ENCODE data around the gene C15orf39.

The C15orf39 gene

DNA sequence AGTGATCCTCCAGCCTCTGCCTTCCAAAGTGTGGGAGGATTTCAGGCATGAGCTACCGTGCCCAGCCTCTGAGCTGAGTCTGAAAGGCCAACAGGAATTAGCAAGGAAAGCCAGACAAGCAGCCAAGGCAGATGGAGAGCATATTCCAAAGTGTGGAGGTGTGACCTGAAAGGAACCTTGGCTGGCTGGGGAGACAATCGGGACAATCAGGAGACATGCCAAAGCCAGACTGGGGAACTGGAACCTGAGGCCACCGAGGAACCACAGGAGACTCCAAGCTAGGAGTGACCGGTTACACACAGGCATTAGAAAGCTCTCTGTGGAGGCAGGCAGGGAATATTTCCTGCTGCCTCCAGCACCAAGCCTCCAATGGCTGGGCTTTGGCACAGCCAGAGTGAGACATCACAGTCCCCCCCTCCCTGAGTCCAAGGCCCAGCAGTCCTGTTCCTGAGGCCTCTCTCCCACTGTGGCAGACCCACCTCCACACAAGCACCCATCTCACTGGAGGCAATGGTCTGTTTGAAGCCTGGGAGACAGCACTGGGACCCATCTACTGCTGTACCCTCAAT lies 4.5 kb upstream of the C15orf39 start:
- DNase-seq (ENCODE audit: low spot score) = no peak

DNA sequence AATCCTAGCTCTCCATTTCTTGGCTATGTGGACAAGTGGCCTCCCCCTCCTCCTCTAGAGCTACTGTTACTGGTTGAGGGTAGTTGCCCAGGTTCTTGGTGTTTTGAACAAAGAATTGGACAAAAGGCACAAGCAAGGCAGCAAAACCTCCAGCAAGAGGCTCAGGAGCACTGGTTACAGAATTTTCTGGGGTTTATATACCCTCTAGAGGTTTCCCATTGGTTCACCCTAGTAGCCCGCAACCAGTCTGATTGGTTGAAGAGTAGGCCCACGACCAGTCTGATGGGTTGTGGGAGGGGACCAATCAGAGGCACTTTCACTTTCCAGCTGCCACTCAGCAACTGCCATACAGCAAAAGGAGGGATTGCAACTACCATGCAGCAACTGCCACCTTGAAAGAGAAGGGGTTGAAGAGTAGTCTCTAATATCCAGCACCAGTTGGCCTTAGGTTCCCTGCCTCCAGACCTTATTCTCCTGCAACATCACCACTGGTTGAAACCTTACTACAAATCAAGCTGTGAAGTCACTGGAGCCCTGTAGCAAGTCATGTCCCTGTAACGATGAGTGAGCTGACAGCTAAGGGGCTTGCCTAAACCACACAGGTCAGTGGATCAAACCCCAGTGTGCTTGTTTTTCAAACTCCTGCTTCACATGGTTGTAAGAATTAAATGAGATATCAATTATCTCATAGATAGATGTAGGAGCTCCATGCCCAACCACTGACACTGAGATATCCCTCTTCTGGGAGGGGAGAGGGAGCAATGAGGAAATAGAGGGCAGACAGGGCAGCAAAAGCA lies 2.9 kb upstream of the C15orf39 start:
- DNase-seq (ENCODE audit: low spot score) = peak; percentile 96

DNA sequence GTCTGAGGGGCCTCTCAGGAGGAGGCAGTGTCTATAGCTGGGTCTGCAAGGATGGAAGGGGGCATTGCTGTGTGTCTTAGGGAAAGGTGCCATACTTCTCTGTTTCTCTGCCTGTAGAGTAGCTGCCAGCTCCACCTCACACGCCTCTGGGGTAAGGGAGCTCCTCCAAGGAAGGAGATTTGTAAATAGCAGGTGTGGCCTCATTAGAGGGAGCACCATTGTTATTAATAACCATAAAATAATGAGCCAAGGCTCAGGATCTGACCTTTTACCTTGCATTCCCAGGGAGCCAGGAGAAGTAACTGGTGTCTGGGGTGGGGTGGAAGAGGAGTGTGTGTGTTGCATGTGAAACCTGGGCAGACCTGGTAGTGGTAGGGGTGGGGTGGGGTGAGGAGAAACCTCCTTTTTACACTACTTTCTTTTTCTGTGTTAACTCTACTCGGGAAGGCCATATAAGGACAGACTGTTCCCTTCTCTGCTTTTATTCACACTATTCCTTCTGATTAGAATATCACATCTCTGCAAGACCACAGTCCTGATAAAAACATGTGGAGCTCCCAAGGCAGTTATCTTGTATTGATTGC lies 2.2 kb upstream of the C15orf39 start:
- no peak for DNase-seq (ENCODE audit: low spot score)

DNA sequence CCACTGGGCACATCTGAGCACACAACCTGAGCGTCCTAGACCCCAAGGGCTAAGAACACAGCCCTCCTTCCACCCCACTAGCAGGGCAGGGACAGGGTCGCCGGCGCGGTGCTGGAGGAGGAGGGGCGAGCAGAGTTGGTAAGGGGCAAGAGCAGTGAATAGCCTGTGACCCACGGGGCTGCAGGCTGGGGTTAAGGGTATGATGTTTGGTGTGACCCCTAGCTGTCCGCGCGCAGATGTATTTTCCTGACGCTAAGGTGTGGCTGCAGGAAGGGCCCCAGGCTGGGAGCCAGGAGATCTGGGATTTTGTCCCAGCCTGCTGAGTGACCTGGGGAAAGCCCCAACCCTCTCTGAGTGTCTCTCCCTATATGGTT lies 1.3 kb upstream of the C15orf39 start:
- no peak for DNase-seq (ENCODE audit: low spot score)

DNA sequence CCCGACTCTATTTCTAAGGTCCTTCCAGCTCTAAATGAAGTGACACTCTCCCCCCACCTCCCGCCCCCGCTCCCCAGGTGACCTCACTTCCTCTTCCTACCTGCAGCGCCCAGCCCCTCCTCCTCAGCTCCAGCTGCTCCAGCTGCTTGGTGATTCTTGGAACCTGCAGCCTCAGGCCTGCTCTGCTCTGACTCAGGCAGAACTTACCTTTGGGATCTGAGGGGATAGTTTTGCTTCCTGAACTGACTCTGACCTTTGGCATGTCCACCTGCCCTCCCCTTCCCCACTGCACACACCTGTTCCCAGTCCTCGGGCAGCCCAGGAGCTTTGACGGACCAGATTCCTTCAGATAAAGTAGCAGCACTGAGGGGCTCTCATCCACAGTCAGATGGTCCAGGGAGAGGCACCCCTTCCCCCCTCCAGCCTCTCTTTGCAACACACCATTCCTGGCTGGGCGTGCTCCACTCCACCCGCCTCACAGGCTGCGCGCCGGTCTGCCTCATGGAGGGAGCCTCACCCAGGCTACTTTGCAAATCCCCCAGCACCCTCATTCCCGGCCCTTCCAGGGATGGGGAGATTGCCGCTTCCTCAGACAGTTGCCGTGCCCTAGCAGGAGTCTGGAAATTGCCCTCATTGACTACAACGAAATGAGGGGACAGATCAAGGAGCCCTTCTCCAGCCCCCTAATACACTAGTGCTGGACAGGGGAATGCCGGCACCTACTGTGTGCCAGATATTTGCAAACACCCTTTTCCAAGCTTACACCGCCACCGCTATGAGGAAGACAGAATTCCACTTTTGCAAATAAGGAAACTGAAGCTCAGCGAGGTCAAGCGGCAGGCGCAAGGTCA lies 692 bp upstream of the C15orf39 start:
- peak; percentile 34 for DNase-seq (ENCODE audit: low spot score)

DNA sequence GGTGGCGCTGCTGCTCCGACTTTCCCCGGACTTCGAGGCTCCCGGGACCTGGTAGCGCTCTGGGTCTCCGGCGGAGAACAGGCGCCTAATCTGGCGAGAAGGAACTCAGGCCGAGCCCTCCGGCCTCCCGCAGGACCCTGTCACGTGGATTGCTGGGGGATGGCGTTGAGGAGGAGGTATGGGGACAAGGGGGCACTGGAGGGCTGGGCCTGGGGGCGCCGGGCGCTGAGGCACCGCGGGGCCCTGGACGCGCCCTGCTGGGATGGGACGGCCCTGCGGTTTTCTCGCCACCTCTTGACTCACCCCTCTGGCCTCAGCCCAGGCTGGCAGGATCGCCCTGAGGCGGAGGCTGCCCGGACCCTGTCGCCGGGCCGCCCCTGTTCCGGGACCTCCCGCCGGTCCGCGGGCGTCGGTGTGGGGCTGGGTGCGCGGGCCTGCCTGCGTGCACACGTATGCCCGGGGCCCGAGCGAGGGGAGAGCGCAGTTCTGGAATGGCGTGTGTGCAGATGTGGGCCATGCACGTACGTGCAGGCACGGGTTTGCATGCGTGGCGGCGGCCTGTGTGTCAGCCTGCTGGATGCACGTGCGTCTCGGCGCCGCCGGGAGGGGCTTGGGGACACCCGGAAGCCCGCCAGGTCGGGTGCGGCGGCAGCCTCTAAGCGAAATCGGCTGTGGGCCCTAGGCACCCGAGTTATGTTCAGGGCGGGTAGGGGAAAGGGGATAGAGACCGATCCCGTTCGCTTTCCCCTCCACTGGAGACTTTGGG lies 752 bp downstream of the C15orf39 start:
- peak; percentile 93 for DNase-seq (ENCODE audit: low spot score)

DNA sequence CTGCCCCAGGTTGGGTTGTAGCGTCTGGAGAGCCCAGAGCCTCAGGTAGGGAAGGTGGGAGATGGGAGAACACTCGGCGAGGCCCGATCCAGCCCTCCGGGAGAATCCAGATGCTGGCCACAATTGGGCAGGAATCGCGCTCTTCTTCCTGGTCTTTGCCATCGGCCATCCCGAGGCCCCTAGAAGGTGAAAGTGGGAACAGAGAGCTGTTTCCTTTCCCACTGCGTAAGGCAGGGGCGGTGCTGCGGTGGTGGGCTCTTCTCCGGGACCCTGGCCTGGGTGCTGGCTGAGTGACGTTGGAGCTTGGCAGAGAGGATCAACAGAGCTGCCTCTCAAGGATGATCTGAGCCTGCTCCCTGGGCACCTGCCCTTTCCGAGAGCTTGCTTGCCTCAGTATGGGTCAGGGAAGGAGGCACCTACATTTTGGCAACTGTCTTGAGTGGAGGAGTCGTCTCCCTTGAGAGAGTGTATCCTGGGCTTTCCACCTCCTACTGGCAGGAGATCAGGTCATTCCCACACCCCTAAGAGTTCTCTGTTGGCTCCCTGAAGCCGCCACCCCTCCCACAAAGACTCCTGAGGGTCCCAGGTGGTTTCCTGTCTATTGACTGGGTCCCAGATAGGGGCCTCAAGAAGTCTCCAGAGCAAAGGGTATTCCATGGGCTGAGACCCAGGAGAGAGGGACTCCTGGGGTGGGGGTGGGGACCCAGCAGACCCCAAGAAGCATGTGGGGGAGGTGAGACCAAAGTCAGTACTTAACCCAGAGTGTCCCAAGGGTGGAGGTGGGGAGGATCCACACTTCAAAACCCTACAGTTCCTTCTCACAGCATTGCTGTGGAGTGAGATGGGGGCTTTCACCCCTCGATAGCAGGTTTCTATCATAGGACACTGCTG lies 1.6 kb downstream of the C15orf39 start:
- peak; percentile 39 for DNase-seq (ENCODE audit: low spot score)

DNA sequence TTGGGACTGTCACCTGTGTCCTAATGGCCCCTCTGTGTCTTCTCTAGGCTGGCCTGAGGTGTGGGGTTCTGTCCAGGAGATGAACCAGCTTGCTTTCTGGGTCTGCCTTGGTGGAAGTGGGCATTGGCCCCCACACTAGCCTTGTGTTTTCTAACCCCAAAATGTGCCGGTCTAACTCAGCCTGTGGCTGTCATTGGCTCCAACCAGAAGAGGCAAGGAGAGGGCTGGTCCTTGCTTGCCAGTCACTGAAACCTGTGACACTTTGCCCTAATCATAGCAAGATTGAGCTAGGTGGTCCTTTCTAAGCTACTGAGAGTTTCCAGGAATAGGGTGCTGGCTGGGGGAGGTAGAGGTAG lies 2.2 kb downstream of the C15orf39 start:
- peak; percentile 49 for DNase-seq (ENCODE audit: low spot score)

DNA sequence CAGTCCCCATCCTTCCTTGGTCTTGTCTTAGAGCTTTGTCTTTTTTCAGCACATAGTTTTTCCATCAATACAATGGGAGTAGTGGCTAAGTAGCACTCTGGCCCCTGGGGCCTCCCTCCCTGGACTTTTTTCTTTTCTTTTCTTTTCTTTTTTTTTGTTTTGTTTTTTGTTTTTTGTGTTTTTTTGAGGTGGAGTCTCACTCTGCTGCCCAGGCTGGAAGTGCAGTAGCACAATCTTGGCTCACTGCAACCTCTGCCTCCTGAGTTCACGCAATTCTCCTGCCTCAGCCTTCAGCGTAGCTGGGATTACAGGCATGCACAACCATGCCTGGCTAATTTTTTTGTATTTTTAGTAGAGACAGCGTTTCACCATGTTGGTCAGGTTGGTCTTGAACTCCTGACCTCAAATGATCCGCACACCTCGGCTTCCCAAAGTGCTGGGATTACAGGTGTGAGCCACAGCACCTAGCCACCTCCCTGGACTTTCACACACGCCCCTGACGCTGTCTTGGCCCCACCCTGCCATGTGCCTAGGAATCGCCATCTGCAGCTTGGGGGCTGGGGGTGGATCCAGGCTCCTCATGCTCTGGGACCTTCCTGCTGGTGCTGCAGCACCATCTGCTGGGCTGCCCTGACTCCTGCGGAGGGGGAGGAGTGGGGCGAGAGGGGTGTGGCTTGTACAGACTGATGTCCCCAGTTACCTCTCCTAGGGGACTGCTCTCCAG lies 2.8 kb downstream of the C15orf39 start:
- DNase-seq (ENCODE audit: low spot score) = peak; percentile 95

DNA sequence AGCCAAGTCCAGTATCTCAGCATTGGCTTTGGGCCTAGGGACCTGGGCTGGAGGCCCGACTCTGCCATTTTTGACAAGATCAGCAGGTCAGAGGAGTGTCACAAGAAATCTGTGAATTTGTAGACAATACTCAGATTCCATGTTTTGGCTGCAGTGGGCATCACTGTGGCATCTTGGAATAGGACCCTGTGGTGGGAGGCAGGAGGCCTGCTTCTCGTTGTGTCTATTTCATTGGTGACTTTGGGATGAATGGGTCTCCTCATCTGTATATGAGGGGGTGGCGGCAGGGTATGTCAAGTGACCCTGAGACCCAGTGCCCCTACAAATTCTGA lies 3.3 kb downstream of the C15orf39 start:
- no peak for DNase-seq (ENCODE audit: low spot score)

DNA sequence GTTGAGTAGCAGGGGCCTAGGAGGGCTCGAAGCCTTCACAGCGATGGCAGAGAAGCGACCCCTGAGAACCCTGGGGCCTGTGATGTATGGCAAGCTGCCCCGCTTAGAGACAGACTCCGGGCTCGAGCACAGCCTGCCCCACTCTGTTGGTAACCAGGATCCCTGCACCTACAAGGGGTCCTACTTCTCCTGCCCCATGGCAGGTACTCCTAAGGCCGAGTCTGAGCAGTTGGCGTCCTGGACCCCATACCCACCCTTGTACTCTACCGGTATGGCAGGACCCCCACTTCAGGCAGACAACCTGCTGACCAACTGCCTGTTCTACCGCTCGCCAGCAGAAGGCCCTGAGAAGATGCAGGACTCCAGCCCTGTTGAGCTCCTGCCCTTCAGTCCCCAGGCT lies 4.3 kb downstream of the C15orf39 start:
- DNase-seq (ENCODE audit: low spot score) = no peak

DNA sequence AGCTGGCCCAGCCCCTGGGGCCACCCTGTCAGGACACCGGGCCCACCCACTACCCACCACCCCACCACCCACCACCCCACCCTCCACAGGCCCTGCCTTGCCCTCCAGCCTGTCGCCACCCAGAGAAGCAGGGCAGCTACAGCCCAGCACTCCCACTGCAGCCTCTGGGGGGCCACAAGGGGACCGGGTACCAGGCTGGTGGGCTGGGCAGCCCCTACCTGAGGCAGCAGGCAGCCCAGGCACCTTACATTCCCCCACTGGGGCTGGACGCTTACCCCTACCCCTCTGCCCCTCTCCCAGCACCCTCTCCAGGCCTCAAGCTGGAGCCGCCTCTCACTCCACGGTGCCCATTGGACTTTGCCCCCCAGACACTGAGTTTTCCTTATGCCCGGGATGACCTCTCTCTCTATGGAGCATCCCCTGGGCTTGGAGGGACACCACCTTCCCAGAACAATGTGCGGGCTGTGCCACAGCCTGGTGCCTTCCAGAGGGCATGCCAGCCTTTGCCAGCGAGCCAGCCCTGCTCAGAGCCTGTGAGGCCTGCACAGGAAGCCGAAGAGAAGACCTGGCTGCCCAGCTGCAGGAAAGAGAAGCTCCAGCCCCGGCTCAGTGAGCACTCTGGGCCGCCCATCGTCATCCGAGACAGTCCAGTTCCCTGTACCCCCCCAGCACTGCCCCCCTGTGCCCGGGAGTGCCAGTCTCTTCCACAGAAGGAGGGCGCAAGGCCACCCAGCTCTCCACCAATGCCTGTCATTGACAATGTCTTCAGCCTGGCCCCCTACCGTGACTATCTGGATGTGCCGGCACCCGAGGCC lies 5.3 kb downstream of the C15orf39 start:
- no peak for DNase-seq (ENCODE audit: low spot score)

DNA sequence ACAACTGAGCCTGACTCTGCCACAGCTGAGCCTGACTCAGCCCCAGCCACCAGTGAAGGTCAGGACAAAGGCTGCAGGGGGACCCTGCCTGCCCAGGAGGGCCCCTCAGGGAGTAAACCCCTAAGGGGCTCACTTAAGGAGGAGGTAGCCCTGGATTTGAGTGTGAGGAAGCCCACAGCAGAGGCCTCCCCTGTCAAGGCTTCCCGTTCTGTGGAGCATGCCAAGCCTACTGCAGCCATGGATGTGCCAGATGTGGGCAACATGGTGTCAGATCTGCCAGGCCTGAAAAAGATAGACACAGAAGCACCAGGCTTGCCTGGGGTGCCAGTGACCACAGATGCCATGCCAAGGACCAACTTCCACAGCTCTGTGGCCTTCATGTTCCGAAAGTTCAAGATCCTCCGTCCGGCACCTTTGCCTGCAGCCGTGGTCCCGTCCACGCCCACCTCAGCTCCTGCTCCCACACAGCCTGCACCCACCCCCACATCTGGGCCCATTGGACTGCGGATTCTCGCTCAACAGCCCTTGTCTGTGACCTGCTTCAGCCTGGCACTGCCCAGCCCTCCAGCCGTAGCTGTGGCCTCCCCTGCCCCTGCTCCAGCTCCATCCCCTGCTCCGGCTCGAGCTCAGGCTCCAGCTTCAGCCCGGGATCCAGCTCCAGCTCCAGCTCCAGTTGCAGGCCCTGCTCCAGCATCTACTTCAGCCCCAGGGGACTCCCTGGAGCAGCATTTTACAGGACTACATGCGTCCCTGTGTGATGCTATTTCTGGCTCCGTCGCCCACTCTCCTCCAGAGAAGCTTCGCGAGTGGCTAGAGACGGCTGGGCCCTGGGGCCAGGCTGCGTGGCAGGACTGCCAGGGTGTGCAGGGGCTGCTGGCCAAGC lies 6.2 kb downstream of the C15orf39 start:
- DNase-seq (ENCODE audit: low spot score) = no peak

DNA sequence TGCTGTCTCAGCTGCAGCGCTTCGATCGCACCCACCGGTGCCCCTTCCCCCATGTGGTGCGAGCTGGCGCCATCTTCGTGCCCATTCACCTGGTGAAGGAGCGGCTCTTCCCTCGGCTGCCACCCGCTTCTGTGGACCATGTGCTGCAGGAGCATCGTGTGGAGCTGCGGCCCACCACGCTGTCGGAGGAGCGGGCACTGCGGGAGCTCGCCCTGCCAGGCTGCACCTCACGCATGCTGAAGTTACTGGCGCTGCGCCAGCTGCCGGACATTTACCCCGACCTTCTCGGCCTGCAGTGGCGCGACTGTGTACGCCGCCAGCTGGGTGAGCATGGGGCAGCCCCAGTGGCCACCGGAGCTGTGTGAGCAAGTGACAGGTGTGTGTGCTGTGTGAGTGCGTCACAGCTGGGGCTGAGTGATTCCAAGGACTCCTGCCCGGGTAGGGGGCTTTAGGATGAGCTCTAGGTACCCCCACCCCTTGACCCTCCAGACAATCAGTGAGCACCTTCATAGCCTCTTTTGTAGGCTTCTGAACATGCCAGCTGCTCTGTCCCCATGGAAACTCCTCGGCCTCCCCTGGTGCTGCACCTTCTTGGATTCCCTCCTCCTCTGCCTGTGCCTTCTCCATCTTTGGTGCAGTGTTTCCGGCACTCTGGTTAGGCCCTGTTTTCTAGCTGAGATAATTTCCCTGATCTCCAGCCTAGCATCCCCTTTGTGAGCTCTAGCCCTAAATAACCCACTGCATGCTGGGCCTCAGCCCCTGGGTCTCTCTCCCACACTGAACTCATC lies 7.0 kb downstream of the C15orf39 start:
- no peak for DNase-seq (ENCODE audit: low spot score)

DNA sequence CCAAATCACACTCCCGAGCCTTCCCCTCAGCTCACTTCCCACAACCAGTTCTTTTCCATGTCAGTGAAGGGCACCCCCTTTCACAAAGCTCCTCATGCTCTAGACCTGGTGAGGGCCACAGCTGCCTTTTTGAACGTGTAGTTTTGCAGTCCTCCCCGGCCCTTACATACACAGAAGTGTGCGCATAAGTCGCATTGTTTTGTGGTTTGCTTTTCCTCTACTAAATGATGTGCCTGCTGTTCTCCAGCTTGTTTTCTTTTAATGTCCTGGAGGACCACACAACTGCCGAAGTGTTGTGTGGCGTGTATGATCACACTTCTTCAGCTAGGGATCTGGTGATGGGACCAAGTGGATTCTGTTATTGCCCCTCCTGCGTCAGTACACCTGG lies 7.6 kb downstream of the C15orf39 start:
- no peak for DNase-seq (ENCODE audit: low spot score)

DNA sequence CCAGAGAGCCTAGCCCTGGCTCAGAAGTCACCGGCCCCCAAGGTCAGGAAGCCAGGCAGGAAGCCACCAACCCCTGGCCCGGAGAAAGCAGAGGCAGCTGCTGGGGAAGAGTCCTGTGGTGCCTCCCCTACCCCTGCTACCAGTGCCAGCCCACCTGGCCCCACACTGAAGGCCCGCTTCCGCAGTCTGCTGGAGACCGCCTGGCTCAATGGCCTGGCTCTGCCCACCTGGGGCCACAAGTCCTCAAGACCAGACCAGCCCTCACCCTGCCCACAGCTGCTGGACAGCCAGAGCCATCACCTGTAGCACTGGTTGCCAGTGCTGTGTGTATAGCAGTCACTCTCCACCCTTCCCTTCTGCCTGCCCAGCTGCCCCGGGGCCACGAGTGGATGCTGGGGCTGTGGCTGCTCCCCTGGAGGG lies 9.1 kb downstream of the C15orf39 start:
- no peak for DNase-seq (ENCODE audit: low spot score)

DNA sequence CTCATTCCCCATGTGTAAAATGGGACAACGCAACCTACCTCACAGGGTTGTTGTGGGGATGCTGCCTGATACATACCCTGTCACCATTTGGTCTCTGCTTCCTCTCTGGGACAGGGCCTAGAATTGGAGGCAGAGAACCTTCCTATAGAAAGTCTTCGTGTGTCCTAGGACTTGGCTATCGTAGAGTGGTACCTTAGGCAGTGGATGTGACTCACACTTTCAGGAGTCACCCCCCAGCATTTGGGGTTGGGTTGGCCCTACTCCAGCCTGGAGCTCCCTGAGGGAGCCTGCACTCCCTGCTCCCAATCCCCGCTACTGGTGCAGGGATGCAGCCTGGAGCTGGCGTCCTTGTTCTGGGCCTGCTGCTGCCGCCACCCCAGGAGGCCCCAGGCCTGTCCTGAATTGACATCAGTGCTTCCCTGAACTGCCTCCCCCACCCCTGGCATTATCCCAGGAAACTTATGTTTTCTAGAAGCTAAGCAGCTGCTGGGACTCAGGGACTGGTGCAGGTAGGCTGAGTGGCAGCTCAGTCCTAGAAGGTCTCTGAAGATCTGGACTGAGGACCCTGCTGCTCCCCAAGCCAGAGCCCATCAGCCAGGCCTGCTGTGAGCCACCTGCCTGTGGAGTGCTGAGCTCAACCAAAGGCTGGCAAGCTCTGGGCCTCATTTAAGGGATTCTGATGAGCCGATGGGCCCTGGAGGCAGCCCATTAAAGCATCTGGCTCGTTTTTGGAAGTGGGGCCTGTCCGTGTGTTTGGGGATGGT lies 9.9 kb downstream of the C15orf39 start:
- no peak for DNase-seq (ENCODE audit: low spot score)
